NCI-H1092 treated with DMSO at 0.1 percent for 48 hours (cell line): ENCODE data around the gene PEAR1.
"Not testable (repeated sequence)": the region's sequence is repeated elsewhere in the genome, so short reads cannot be mapped to it uniquely, and the experiment has no call there.

Experiments used
- DNase-seq: peaks from one replicate; lab custom pipeline; 2025; lab: John Stamatoyannopoulos, UW

PEAR1 gene

GRCh38 chr1:156921053-156921529, 27.6 kb downstream of the PEAR1 start:
- no peak for DNase-seq

GRCh38 chr1:156922986-156923669, 29.6 kb downstream of the PEAR1 start:
- DNase-seq: peak; percentile 65

GRCh38 chr1:156923670-156924477, 30.4 kb downstream of the PEAR1 start:
- DNase-seq: no peak

GRCh38 chr1:156924478-156925153, 31.1 kb downstream of the PEAR1 start:
- no peak for DNase-seq

- DNase-seq: no peak
Observed at GRCh38 chr1:156925154-156926010, 31.9 kb downstream of the PEAR1 start.

GRCh38 chr1:156926175-156926574, 32.7 kb downstream of the PEAR1 start:
- peak; percentile 24 for DNase-seq

GRCh38 chr1:156926695-156927094, 33.2 kb downstream of the PEAR1 start:
- not testable (repeated sequence) for DNase-seq

GRCh38 chr1:156927215-156928042, 33.9 kb downstream of the PEAR1 start:
- DNase-seq: peak; percentile 66

GRCh38 chr1:156928043-156928602, 34.6 kb downstream of the PEAR1 start:
- DNase-seq: no peak

- no peak for DNase-seq
Observed at GRCh38 chr1:156929596-156930238, 36.2 kb downstream of the PEAR1 start.

- DNase-seq: no peak
Observed at GRCh38 chr1:156930483-156930882, 37.0 kb downstream of the PEAR1 start.

- no peak for DNase-seq
Observed at GRCh38 chr1:156931211-156931952, 37.9 kb downstream of the PEAR1 start.

GRCh38 chr1:156931974-156932710, 38.6 kb downstream of the PEAR1 start:
- no peak for DNase-seq

- DNase-seq: no peak
Observed at GRCh38 chr1:156933136-156933535, 39.6 kb downstream of the PEAR1 start.

GRCh38 chr1:156935505-156936128, 42.1 kb downstream of the PEAR1 start:
- DNase-seq: no peak

- DNase-seq: no peak
Observed at GRCh38 chr1:156936191-156936590, 42.7 kb downstream of the PEAR1 start.

- no peak for DNase-seq
Observed at GRCh38 chr1:156936721-156937220, 43.3 kb downstream of the PEAR1 start.

GRCh38 chr1:156937883-156938282, 44.4 kb downstream of the PEAR1 start:
- DNase-seq: no peak
